NCI-H226 (cell line): ENCODE measurements around the gene ACOT2.

Experiments used
- DNase-seq: peaks from one replicate; pipeline ENCODE4 v3.0.0-alpha.2; 2015

ACOT2 gene

DNA sequence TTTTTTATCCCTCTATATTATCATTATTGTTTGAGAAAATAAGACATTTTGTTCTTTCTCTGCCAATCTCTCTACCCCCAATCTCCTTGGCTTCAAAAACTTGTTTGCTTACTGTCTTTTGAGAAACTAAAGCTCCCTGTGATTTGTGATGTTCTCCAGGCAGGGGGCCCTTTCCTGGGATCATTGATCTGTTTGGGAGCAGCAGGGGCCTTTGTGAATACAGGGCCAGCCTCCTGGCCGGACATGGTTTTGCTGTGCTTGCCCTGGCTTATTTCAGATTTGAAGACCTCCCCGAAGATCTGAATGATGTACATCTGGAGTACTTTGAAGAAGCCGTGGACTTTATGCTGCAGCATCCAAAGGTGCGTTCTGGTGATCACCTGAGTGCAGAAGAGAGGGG is 47.8 kb downstream of the ACOT2 start:
- no peak for DNase-seq

DNA sequence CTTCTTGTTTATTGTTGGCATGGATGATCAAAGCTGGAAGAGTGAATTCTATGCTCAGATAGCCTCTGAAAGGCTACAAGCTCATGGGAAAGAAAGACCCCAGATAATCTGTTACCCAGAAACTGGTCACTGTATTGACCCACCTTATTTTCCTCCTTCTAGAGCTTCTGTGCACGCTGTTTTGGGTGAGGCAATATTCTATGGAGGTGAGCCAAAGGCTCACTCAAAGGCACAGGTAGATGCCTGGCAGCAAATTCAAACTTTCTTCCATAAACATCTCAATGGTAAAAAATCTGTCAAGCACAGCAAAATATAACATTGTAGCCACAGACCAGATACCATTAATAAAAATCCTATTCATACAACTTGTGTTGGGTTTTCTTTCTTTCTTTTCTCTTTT is 50.5 kb downstream of the ACOT2 start:
- no peak for DNase-seq

DNA sequence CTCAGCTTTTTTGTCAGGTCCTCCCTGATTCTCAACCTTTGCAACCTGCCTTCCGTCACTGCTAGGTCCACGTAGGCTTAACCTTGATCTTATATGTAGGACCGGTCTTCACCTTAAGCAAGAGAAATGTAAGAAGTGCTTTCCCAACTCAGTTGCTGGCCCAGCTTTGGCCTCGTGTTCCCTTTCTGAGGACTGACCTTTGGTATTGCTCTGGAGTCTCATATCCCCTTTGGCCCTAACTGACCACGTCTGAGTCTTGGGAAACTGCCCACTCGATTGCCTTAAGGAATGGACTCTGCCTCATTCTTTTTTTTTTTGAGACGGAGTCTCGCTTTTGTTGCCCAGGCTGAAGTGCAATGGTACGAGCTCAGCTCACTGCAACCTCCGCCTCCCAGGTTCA is 51.3 kb downstream of the ACOT2 start:
- no peak for DNase-seq

GRCh38 chr14:73623504-73624054 is 54.6 kb downstream of the ACOT2 start:
- DNase-seq: no peak
